ENCODE measurements around the gene CCDC146. TPM values are rescaled to one million over a fixed set of nuclear protein-coding genes. Genes with fewer than 3 reads are reported as not detected.

The CCDC146 gene
- total RNA-seq, 1 experiment from 2014 or later, result 1.1 TPM

GRCh38 chr7:77269360-77270093 lies 147.1 kb downstream of the CCDC146 start (continued):
- TF ChIP-seq, protein P1, sequence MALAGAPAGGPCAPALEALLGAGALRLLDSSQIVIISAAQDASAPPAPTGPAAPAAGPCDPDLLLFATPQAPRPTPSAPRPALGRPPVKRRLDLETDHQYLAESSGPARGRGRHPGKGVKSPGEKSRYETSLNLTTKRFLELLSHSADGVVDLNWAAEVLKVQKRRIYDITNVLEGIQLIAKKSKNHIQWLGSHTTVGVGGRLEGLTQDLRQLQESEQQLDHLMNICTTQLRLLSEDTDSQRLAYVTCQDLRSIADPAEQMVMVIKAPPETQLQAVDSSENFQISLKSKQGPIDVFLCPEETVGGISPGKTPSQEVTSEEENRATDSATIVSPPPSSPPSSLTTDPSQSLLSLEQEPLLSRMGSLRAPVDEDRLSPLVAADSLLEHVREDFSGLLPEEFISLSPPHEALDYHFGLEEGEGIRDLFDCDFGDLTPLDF (CRISPR knock-in tag; IDR thresholded peaks at IDR 0.05), result no peak

DNA sequence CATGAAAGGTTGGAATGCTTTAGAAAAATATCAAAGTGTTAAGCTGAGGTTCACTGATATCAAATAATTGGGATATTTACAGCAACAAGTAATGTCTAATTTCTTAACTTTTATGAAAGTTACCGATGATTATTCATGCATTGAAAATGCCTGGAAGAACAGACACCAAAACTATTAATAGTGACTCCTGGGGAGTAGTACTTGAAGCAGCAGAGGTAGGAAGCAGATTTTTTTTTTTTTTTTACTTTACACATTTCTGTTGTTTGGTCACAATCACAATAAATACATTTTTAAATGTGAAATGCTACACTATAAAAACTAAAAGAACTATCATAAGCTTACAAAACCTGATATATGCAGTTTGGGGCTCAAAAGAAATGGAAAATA lies 147.7 kb downstream of the CCDC146 start:
- ATAC-seq, result no peak
- Mint-ChIP-seq H3K4me1 (no peaks in the 10 kb centered on the region), H3K4me3 (no peak overlapping the region), H3K9me3 (no peaks in the 10 kb centered on the region), H3K27me3 (ENCODE audit: low read depth) (no peaks in the 10 kb centered on the region), H3K36me3 (no peaks in the 10 kb centered on the region), H3K27ac (no peak overlapping the region)
- ChIA-PET CTCF (interaction anchor here (1.3 to 2.7 kb wide), 2 partner anchors 12 to 23 kb away, joined by 3 to 11 read pairs; no protein-coding TSS in a partner anchor), POLR2A (no interaction called here)
- DNase-seq (ENCODE audit: low spot score), result no peak
- TF ChIP-seq SMAD4 (CRISPR knock-in tag; IDR thresholded peaks at IDR 0.05), result no peak
- TF ChIP-seq TP53 (CRISPR knock-in tag; IDR thresholded peaks at IDR 0.05), result no peak
- no peak for TF ChIP-seq NFATC4 (CRISPR knock-in tag; IDR thresholded peaks at IDR 0.05)
- no peak for TF ChIP-seq ZNF219 (CRISPR knock-in tag; IDR thresholded peaks at IDR 0.05; ENCODE audit: borderline replicate concordance)
- TF ChIP-seq, protein P2, sequence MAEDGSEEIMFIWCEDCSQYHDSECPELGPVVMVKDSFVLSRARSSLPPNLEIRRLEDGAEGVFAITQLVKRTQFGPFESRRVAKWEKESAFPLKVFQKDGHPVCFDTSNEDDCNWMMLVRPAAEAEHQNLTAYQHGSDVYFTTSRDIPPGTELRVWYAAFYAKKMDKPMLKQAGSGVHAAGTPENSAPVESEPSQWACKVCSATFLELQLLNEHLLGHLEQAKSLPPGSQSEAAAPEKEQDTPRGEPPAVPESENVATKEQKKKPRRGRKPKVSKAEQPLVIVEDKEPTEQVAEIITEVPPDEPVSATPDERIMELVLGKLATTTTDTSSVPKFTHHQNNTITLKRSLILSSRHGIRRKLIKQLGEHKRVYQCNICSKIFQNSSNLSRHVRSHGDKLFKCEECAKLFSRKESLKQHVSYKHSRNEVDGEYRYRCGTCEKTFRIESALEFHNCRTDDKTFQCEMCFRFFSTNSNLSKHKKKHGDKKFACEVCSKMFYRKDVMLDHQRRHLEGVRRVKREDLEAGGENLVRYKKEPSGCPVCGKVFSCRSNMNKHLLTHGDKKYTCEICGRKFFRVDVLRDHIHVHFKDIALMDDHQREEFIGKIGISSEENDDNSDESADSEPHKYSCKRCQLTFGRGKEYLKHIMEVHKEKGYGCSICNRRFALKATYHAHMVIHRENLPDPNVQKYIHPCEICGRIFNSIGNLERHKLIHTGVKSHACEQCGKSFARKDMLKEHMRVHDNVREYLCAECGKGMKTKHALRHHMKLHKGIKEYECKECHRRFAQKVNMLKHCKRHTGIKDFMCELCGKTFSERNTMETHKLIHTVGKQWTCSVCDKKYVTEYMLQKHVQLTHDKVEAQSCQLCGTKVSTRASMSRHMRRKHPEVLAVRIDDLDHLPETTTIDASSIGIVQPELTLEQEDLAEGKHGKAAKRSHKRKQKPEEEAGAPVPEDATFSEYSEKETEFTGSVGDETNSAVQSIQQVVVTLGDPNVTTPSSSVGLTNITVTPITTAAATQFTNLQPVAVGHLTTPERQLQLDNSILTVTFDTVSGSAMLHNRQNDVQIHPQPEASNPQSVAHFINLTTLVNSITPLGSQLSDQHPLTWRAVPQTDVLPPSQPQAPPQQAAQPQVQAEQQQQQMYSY (CRISPR knock-in tag; IDR thresholded peaks at IDR 0.05), result no peak
- TF ChIP-seq NFYB (CRISPR knock-in tag; conservative IDR thresholded peaks at IDR 0.05; ENCODE audit: low read depth), result no peak
- TF ChIP-seq KAT7 (CRISPR knock-in tag; IDR thresholded peaks at IDR 0.05; ENCODE audit: borderline replicate concordance), result no peak
- TF ChIP-seq, protein P3, sequence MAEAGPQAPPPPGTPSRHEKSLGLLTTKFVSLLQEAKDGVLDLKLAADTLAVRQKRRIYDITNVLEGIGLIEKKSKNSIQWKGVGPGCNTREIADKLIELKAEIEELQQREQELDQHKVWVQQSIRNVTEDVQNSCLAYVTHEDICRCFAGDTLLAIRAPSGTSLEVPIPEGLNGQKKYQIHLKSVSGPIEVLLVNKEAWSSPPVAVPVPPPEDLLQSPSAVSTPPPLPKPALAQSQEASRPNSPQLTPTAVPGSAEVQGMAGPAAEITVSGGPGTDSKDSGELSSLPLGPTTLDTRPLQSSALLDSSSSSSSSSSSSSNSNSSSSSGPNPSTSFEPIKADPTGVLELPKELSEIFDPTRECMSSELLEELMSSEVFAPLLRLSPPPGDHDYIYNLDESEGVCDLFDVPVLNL (CRISPR knock-in tag; IDR thresholded peaks at IDR 0.05; ENCODE audit: borderline replicate concordance, low read depth), result no peak
- TF ChIP-seq, protein P4, sequence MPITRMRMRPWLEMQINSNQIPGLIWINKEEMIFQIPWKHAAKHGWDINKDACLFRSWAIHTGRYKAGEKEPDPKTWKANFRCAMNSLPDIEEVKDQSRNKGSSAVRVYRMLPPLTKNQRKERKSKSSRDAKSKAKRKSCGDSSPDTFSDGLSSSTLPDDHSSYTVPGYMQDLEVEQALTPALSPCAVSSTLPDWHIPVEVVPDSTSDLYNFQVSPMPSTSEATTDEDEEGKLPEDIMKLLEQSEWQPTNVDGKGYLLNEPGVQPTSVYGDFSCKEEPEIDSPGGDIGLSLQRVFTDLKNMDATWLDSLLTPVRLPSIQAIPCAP (CRISPR knock-in tag; IDR thresholded peaks at IDR 0.05), result no peak
- TF ChIP-seq ERG (CRISPR knock-in tag; IDR thresholded peaks at IDR 0.05), result no peak
- TF ChIP-seq ZNF396 (CRISPR knock-in tag; IDR thresholded peaks at IDR 0.05; ENCODE audit: borderline replicate concordance), result no peak
- TF ChIP-seq ZNF317 (CRISPR knock-in tag; IDR thresholded peaks at IDR 0.05; ENCODE audit: borderline replicate concordance, low read depth), result no peak
- no peak for TF ChIP-seq ELF4 (CRISPR knock-in tag; IDR thresholded peaks at IDR 0.05; ENCODE audit: low read depth)
- no peak for TF ChIP-seq ZNF671 (CRISPR knock-in tag; IDR thresholded peaks at IDR 0.05)
- no peak for TF ChIP-seq ATF3 (CRISPR knock-in tag; conservative IDR thresholded peaks at IDR 0.05)
- no peak for TF ChIP-seq ZBTB43 (CRISPR knock-in tag; IDR thresholded peaks at IDR 0.05)
- TF ChIP-seq ZBTB21 (CRISPR knock-in tag; IDR thresholded peaks at IDR 0.05; ENCODE audit: borderline replicate concordance), result no peak

Measured in WTC11 (cell line).